ENCODE data around the gene TTC38.

TTC38 gene

GRCh38 chr22:46225631-46226030 is 42.2 kb upstream of the TTC38 start:
- H3K9me3 ChIP-seq (ENCODE audit: severe bottlenecking): no peaks in the 10 kb centered on the region
- H3K27me3 ChIP-seq (ENCODE audit: insufficient read depth, low read depth, severe bottlenecking): no peaks in the 10 kb centered on the region
- H3K36me3 ChIP-seq: peaks cover 4% of the 10 kb centered on the region; the same call in 1 of the 2 replicates
- DNase-seq: no peak
- no peak overlapping the region for H3K27ac ChIP-seq
- TF ChIP-seq, protein P1, sequence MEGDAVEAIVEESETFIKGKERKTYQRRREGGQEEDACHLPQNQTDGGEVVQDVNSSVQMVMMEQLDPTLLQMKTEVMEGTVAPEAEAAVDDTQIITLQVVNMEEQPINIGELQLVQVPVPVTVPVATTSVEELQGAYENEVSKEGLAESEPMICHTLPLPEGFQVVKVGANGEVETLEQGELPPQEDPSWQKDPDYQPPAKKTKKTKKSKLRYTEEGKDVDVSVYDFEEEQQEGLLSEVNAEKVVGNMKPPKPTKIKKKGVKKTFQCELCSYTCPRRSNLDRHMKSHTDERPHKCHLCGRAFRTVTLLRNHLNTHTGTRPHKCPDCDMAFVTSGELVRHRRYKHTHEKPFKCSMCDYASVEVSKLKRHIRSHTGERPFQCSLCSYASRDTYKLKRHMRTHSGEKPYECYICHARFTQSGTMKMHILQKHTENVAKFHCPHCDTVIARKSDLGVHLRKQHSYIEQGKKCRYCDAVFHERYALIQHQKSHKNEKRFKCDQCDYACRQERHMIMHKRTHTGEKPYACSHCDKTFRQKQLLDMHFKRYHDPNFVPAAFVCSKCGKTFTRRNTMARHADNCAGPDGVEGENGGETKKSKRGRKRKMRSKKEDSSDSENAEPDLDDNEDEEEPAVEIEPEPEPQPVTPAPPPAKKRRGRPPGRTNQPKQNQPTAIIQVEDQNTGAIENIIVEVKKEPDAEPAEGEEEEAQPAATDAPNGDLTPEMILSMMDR (IDR thresholded peaks at IDR 0.05; ENCODE audit: low read depth, low read length): no peak
- H3K4me3 ChIP-seq (ENCODE audit: low read depth, low read length): no peak overlapping the region

DNA sequence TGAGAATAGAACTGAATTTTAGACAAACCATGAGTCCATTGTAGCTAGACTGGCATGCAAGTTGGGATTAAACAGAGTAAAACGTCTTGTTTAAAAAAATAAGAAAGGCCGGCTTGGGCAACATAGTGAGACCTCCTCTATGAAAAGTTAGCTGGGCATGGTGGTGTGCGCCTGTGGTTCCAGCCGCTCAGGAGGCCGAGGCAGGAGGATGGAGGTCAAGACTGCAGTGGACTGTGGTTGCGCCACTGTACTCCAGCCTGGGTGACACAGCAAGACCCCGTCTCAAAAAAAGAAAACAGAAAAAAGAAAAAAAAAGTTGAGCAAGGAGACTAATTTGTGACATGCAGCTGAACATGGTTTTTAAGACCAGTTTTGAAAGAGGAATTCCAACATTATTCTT is 41.2 kb upstream of the TTC38 start:
- no peak overlapping the region for H3K4me3 ChIP-seq (ENCODE audit: low read depth, low read length)
- no peaks in the 10 kb centered on the region for H3K9me3 ChIP-seq (ENCODE audit: severe bottlenecking)
- H3K36me3 ChIP-seq: no peaks in the 10 kb centered on the region; the same call in 1 of the 2 replicates
- H3K27ac ChIP-seq: no peak overlapping the region
- H3K27me3 ChIP-seq (ENCODE audit: insufficient read depth, low read depth, severe bottlenecking): no peaks in the 10 kb centered on the region
- DNase-seq: no peak
- TF ChIP-seq, protein P1 (IDR thresholded peaks at IDR 0.05; ENCODE audit: low read depth, low read length): no peak

DNA sequence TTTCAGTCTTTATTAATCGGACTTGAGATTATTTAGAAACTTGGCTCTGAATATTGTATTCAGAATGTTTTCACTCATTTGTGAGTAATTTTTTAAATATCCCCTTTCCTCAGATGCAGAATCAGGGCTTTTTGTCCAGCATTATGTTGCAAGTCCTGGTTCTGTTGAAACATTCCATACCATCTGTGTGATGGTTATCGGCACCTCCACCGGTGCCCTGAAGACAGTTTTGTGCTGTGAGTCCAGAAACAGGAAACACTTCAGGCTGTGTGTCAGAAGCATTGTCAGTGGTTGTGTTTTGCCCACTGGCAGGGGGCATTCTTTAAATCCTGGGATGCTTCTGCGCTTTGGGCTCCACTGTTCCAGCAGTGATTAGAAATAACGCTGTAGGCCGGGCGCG is 38.1 kb upstream of the TTC38 start:
- TF ChIP-seq, protein P1 (IDR thresholded peaks at IDR 0.05; ENCODE audit: low read depth, low read length): no peak
- no peak overlapping the region for H3K27ac ChIP-seq

DNA sequence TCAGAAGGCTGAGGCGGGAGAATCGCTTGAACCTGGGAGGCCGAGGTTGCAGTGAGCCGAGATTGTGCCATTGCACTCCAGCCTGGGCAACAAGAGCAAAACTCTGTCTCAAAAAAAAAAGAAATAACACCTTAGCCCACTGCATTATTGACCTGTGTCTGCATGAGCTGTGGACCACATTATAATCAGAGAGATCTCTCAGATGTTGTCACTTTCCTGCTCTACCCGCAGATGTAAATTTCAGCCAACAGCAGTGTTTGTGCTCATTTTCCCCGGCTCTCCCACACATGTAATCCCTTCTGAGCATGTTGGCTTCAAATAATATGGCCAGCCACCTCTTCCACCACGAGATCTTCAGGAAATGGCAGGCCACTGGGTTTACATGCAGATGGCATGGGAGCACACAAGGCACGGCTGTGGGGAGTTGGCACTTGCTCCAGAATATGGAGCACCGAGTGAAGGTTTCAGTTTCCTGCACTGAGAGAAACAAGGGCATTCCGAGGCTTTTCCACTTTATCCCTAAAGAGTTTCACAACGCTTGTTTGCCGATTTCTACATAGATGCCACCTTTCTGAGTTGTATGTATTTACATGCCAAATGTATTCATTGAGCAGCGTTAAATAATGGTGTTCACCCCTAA is 37.4 kb upstream of the TTC38 start:
- TF ChIP-seq, protein P1 (IDR thresholded peaks at IDR 0.05; ENCODE audit: low read depth, low read length): no peak
- no peaks in the 10 kb centered on the region for H3K9me3 ChIP-seq (ENCODE audit: severe bottlenecking)
- H3K4me3 ChIP-seq (ENCODE audit: low read depth, low read length): no peak overlapping the region
- no peak for DNase-seq
- peaks cover 1% of the 10 kb centered on the region for H3K36me3 ChIP-seq
- H3K27ac ChIP-seq: no peak overlapping the region
- H3K27me3 ChIP-seq (ENCODE audit: insufficient read depth, low read depth, severe bottlenecking): no peaks in the 10 kb centered on the region

More for the DNA sequence above, 38.1 kb upstream of the TTC38 start:
- H3K4me3 ChIP-seq (ENCODE audit: low read depth, low read length): no peak overlapping the region
- H3K27me3 ChIP-seq (ENCODE audit: insufficient read depth, low read depth, severe bottlenecking): no peaks in the 10 kb centered on the region
- DNase-seq: no peak
- H3K36me3 ChIP-seq: no peaks in the 10 kb centered on the region; the same call in 1 of the 2 replicates
- H3K9me3 ChIP-seq (ENCODE audit: severe bottlenecking): no peaks in the 10 kb centered on the region

DNA sequence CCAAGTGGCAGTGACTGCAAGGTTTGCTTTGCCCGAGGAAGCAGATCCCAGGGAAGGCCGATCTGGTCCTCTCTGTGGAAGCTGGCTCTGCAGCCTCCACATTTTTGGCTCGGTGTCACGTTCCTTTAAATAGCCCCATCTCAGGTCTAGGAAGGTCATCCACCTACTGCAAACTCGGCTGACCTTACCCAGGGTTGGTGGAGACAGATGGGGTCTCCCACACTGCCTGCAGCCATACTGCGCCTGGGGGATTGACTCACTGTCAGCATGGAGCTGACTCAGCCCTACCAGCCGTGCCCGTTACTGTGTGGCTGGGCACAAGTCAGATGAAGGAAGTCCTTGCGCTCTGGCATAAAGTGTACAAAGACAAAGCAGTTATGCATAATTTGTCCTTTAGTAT is 34.6 kb upstream of the TTC38 start:
- no peak overlapping the region for H3K27ac ChIP-seq
- H3K4me3 ChIP-seq (ENCODE audit: low read depth, low read length): no peak overlapping the region
- TF ChIP-seq, protein P1 (IDR thresholded peaks at IDR 0.05; ENCODE audit: low read depth, low read length): no peak
- H3K27me3 ChIP-seq (ENCODE audit: insufficient read depth, low read depth, severe bottlenecking): no peaks in the 10 kb centered on the region
- no peak for DNase-seq
- peaks cover 6% of the 10 kb centered on the region for H3K36me3 ChIP-seq
- no peaks in the 10 kb centered on the region for H3K9me3 ChIP-seq (ENCODE audit: severe bottlenecking)

- H3K4me3 ChIP-seq (ENCODE audit: low read depth, low read length): no peak overlapping the region
- DNase-seq: no peak
- TF ChIP-seq, protein P1 (IDR thresholded peaks at IDR 0.05; ENCODE audit: low read depth, low read length): no peak
- no peaks in the 10 kb centered on the region for H3K9me3 ChIP-seq (ENCODE audit: severe bottlenecking)
- no peaks in the 10 kb centered on the region for H3K27me3 ChIP-seq (ENCODE audit: insufficient read depth, low read depth, severe bottlenecking)
- no peak overlapping the region for H3K27ac ChIP-seq
- peaks cover 6% of the 10 kb centered on the region for H3K36me3 ChIP-seq
Measured at GRCh38 chr22:46234969-46235368, 32.8 kb upstream of the TTC38 start.
